ENCODE measurements around the gene SDR42E2.

The SDR42E2 gene

DNA sequence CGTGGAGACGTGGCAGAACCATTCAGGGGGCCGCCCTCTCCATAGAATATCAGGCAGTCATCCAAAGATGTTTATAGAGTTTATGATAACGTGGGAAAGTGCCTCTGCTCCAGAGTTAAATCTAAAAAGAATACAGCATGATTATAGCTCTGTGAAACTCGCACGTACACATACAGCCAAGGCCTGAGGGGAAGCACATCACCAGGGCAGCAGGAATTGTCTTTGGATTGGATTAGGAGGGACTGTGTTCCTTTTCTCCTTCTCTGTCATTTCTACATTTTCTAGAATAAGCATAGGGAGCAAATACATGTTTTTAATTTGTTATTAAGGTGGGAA lies 70.7 kb downstream of the SDR42E2 start:
- no peak overlapping the region for H3K27ac ChIP-seq (ENCODE audit: low read depth, low read length)
- no peak overlapping the region for H3K9ac ChIP-seq (ENCODE audit: low read length)
- H3K27me3 ChIP-seq (ENCODE audit: low read length) = no peaks in the 10 kb centered on the region
- no peaks in the 10 kb centered on the region for H3K79me2 ChIP-seq (ENCODE audit: insufficient read depth, low read length)
- no peaks in the 10 kb centered on the region for H3K9me3 ChIP-seq (ENCODE audit: insufficient read depth, low read length)
- H4K20me1 ChIP-seq (ENCODE audit: low read depth, low read length) = no peaks in the 10 kb centered on the region
- peaks cover 3% of the 10 kb centered on the region; the same call in 1 of the 2 replicates for H3K36me3 ChIP-seq (ENCODE audit: low read length)
- no peaks in the 10 kb centered on the region for H3F3A ChIP-seq (ENCODE audit: insufficient read depth)
- H2AFZ ChIP-seq (ENCODE audit: low read depth, low read length, severe bottlenecking) = no peak overlapping the region
- H3K9me2 ChIP-seq (replicated peaks; ENCODE audit: insufficient read depth, low read length) = no peaks in the 10 kb centered on the region
- H3K4me2 ChIP-seq (ENCODE audit: low read depth, low read length, poor library complexity, severe bottlenecking) = no peak overlapping the region
- TF ChIP-seq, protein P1, sequence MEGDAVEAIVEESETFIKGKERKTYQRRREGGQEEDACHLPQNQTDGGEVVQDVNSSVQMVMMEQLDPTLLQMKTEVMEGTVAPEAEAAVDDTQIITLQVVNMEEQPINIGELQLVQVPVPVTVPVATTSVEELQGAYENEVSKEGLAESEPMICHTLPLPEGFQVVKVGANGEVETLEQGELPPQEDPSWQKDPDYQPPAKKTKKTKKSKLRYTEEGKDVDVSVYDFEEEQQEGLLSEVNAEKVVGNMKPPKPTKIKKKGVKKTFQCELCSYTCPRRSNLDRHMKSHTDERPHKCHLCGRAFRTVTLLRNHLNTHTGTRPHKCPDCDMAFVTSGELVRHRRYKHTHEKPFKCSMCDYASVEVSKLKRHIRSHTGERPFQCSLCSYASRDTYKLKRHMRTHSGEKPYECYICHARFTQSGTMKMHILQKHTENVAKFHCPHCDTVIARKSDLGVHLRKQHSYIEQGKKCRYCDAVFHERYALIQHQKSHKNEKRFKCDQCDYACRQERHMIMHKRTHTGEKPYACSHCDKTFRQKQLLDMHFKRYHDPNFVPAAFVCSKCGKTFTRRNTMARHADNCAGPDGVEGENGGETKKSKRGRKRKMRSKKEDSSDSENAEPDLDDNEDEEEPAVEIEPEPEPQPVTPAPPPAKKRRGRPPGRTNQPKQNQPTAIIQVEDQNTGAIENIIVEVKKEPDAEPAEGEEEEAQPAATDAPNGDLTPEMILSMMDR (IDR thresholded peaks at IDR 0.05; ENCODE audit: insufficient read depth, low read length, poor library complexity, severe bottlenecking) = no peak
- TF ChIP-seq EZH2phosphoT487 (conservative IDR thresholded peaks at IDR 0.05; ENCODE audit: low read length) = no peak
- no peak overlapping the region for H3K4me3 ChIP-seq (ENCODE audit: insufficient read depth, low read length, poor library complexity, severe bottlenecking)

DNA sequence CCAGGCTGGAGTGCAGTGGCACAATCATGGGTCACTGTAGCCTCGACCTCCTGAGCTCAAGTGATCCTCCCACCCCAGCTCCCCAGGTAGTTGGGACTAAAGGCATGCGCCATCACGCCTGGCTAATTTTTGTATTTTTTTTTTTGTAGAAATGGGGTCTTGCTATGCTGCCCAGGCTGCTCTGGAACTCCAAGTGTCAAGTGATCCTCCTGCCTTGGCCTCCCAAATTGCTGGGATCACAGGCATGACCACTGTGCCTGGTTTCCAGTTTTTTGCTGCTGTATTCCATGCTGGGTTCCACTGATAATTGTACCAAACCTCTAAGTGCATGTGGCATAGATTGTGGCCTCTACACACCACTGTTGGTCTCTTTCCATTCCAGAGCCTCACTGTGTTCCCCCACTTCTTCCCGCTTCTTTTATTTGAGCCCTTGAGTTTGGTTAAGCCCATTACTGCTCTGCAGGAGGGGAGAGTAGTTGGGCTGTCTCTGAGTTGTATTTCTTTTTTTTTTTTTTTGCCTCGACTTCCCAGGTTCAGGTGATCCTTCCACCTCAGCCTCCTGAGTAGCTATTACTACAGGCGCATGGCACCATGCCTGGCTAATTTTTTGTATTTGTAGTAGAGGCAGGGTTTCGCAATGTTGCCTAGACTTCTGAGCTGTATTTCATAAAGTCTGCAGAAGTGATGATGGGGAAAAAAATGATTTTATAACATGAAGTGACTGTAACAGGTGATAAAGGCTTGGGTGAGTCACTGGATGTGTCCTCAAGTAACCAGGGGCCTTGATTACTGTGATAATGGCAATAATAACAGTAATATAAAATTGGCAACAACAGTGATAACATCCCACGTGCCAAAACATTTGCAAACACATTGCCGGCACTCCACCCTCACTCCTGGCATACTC lies 73.8 kb downstream of the SDR42E2 start:
- H3K4me3 ChIP-seq (ENCODE audit: insufficient read depth, low read length, poor library complexity, severe bottlenecking) = no peak overlapping the region
- no peaks in the 10 kb centered on the region for H3K9me3 ChIP-seq (ENCODE audit: insufficient read depth, low read length)
- H2AFZ ChIP-seq (ENCODE audit: low read depth, low read length, severe bottlenecking) = no peak overlapping the region
- no peaks in the 10 kb centered on the region for H4K20me1 ChIP-seq (ENCODE audit: low read depth, low read length)
- H3K9ac ChIP-seq (ENCODE audit: low read length) = no peak overlapping the region
- H3K79me2 ChIP-seq (ENCODE audit: insufficient read depth, low read length) = no peaks in the 10 kb centered on the region
- TF ChIP-seq EZH2phosphoT487 (conservative IDR thresholded peaks at IDR 0.05; ENCODE audit: low read length) = no peak
- TF ChIP-seq, protein P1 (IDR thresholded peaks at IDR 0.05; ENCODE audit: insufficient read depth, low read length, poor library complexity, severe bottlenecking) = no peak
- no peak overlapping the region for H3K27ac ChIP-seq (ENCODE audit: low read depth, low read length)
- no peaks in the 10 kb centered on the region for H3K27me3 ChIP-seq (ENCODE audit: low read length)
- H3K36me3 ChIP-seq (ENCODE audit: low read length) = no peaks in the 10 kb centered on the region
- H3K9me2 ChIP-seq (replicated peaks; ENCODE audit: insufficient read depth, low read length) = no peaks in the 10 kb centered on the region
- H3F3A ChIP-seq (ENCODE audit: insufficient read depth) = peaks cover 9% of the 10 kb centered on the region; the same call in 1 of the 2 replicates
- H3K4me2 ChIP-seq (ENCODE audit: low read depth, low read length, poor library complexity, severe bottlenecking) = no peak overlapping the region

DNA sequence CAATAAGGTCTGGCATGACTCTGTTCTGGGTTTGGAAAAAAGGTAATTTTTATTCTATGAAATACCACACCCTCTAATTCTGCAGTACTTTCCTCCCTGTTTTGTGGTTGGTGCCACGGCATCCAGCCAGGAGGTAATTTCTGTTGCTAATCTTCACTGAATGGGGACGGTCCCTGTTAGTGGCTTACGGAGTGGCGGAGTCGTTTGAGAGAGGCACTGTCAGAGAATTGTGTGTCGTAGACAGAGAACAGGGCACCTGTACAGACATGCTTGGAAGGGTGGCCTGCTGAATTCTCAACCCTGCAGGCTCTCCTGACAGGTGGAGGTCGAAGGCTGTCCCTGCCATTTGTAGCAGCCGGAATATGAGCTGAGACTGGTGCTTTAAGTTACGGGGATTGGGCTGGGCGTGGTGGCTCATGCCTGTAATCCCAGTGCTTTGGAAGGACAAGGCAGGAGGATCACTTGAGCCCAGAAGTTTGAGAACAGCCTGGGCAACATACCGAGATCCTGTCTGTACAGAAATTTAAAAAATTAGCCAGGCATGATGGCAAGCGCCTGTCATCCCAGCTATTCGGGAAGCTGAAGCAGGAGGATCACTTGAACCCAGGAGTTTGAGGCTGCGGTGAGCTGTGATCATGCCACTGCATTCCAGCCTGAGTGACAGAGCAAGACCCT lies 77.0 kb downstream of the SDR42E2 start:
- Histone ChIP-seq H3K27me3 (ENCODE audit: low read length) (no peaks in the 10 kb centered on the region), H4K20me1 (ENCODE audit: low read depth, low read length) (no peaks in the 10 kb centered on the region), H3K4me2 (ENCODE audit: low read depth, low read length, poor library complexity, severe bottlenecking) (no peak overlapping the region), H3K36me3 (ENCODE audit: low read length) (no peaks in the 10 kb centered on the region), H3F3A (ENCODE audit: insufficient read depth) (peaks cover 16% of the 10 kb centered on the region; the same call in 1 of the 2 replicates), H3K9me2 (replicated peaks; ENCODE audit: insufficient read depth, low read length) (no peaks in the 10 kb centered on the region), H2AFZ (ENCODE audit: low read depth, low read length, severe bottlenecking) (no peak overlapping the region), H3K27ac (ENCODE audit: low read depth, low read length) (no peak overlapping the region), H3K4me3 (ENCODE audit: insufficient read depth, low read length, poor library complexity, severe bottlenecking) (no peak overlapping the region), H3K79me2 (ENCODE audit: insufficient read depth, low read length) (no peaks in the 10 kb centered on the region), H3K9me3 (ENCODE audit: insufficient read depth, low read length) (no peaks in the 10 kb centered on the region), H3K9ac (ENCODE audit: low read length) (no peak overlapping the region)
- no peak for TF ChIP-seq EZH2phosphoT487 (conservative IDR thresholded peaks at IDR 0.05; ENCODE audit: low read length)
- TF ChIP-seq, protein P1 (IDR thresholded peaks at IDR 0.05; ENCODE audit: insufficient read depth, low read length, poor library complexity, severe bottlenecking) = no peak

All from SU-DHL-6 (cell line).